Hepatocyte (in vitro differentiated cells): ENCODE results near the gene CCDC148. TPM values are rescaled to one million over a fixed set of nuclear protein-coding genes. Genes with fewer than 3 reads are reported as not detected.

Experiments
- DNase-seq: peaks from one replicate; pipeline ENCODE4 v3.0.0-alpha.2; 2016; ENCODE audit warnings: low spot score
- H2AFZ ChIP-seq: fragments of 200-600 bp; sonication (generic); 2 replicates; pipeline ENCODE4 v1.6.0; 2016; ENCODE audit warnings: antibody characterized with exemption, mild to moderate bottlenecking
- H3K27ac ChIP-seq: fragments of 200-600 bp; sonication (generic); 2 replicates; pipeline ENCODE4 v1.5.1; 2016; ENCODE audit warnings: mild to moderate bottlenecking
- H3K27me3 ChIP-seq: fragments of 200-600 bp; sonication (generic); 2 replicates; pipeline ENCODE4 v1.6.1; 2016
- H3K36me3 ChIP-seq: fragments of 200-600 bp; sonication (generic); replicated peaks from 2 replicates; pipeline ENCODE4 v1.5.1; 2016; ENCODE audit warnings: low read depth; ENCODE audit not compliant: insufficient read depth
- H3K4me1 ChIP-seq: fragments of 200-600 bp; sonication (generic); 2 replicates; pipeline ENCODE4 v1.5.1; 2016; ENCODE audit warnings: mild to moderate bottlenecking, moderate library complexity; ENCODE audit not compliant: insufficient read depth
- H3K4me2 ChIP-seq: fragments of 200-600 bp; sonication (generic); 2 replicates; pipeline ENCODE4 v1.6.0; 2016
- H3K4me3 ChIP-seq: fragments of 200-600 bp; sonication (generic); 2 replicates; pipeline ENCODE4 v1.5.1; 2016; ENCODE audit warnings: mild to moderate bottlenecking
- H3K79me2 ChIP-seq: fragments of 200-600 bp; sonication (generic); 2 replicates; pipeline ENCODE4 v1.6.0; 2017; ENCODE audit warnings: mild to moderate bottlenecking
- H3K9me2 ChIP-seq: fragments of 200-600 bp; sonication (generic); replicated peaks from 2 replicates; pipeline ENCODE4 v1.6.0; 2017; ENCODE audit warnings: mild to moderate bottlenecking; ENCODE audit not compliant: insufficient read depth
- H3K9me3 ChIP-seq: fragments of 200-600 bp; sonication (generic); 2 replicates; pipeline ENCODE4 v1.5.1; 2016; ENCODE audit warnings: low read depth, mild to moderate bottlenecking
- H4K20me1 ChIP-seq: fragments of 200-600 bp; sonication (generic); 2 replicates; pipeline ENCODE4 v1.6.0; 2016; ENCODE audit warnings: mild to moderate bottlenecking; ENCODE audit not compliant: insufficient read depth, poor library complexity, severe bottlenecking
- EZH2 ChIP-seq: fragments of 200-600 bp; sonication (generic); IDR thresholded peaks from 2 replicates; pipeline ENCODE4 v1.6.1; 2016; ENCODE audit warnings: antibody characterized with exemption, mild to moderate bottlenecking, borderline replicate concordance
- EZH2phosphoT487 ChIP-seq: fragments of 200-600 bp; sonication (generic); IDR thresholded peaks from one replicate; pipeline ENCODE4 v1.6.1; 2018; ENCODE audit warnings: antibody characterized with exemption, mild to moderate bottlenecking, low read depth, moderate library complexity; ENCODE audit not compliant: unreplicated experiment, severe bottlenecking
- WGBS: methylation state at CpG from one replicate; pipeline ENCODE4 v1.1.6; 2016; ENCODE audit warnings: low lambda C conversion rate; ENCODE audit errors: missing lambda C conversion rate; 5-methylcytosine and 5-hydroxymethylcytosine counted together
- polyA plus RNA-seq: library from polyadenylated mRNA; unstranded; fragments of >200 nt; fragmentation: Nextera tagmentation; extraction: Ambion mirVana; gene quantifications from 2 replicates; pipeline ENCODE4 v1.2.1, GENCODE V29; 2016
- total RNA-seq: library from RNA; depleted of rRNA; stranded (reverse); fragments of >200 nt; gene quantifications from 2 replicates; pipeline ENCODE4 v1.2.3, GENCODE V29; 2014
- TF ChIP-seq, protein P1 (sequence below): fragments of 200-600 bp; sonication (generic); IDR thresholded peaks from 2 replicates; pipeline ENCODE4 v1.5.1; 2016; ENCODE audit warnings: antibody characterized with exemption, mild to moderate bottlenecking; ENCODE audit not compliant: poor library complexity

Gene CCDC148
- total and polyA plus RNA-seq, 2 experiments from 2014 or later, result 0.62 to 2.2 TPM

DNA sequence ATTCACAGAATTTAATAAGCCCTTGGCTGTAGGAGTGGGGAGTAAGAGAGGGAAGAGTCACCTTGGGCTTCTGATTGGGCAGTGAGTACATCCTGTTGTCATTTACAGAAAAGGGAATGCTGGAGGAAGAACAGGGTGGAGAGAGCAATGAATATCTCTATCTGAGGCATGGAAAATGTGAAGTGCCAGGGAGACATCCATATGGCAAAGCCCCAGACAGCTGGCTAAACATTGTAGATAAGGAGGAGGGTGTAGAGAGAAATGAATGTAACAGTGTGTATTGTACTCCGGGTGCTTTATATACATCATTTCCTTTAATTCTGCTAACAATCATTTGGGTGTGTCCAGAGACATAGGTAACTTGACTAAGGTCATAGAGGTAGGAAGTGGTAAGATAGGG, 251.3 kb downstream of the CCDC148 start:
- TF ChIP-seq, protein P1, sequence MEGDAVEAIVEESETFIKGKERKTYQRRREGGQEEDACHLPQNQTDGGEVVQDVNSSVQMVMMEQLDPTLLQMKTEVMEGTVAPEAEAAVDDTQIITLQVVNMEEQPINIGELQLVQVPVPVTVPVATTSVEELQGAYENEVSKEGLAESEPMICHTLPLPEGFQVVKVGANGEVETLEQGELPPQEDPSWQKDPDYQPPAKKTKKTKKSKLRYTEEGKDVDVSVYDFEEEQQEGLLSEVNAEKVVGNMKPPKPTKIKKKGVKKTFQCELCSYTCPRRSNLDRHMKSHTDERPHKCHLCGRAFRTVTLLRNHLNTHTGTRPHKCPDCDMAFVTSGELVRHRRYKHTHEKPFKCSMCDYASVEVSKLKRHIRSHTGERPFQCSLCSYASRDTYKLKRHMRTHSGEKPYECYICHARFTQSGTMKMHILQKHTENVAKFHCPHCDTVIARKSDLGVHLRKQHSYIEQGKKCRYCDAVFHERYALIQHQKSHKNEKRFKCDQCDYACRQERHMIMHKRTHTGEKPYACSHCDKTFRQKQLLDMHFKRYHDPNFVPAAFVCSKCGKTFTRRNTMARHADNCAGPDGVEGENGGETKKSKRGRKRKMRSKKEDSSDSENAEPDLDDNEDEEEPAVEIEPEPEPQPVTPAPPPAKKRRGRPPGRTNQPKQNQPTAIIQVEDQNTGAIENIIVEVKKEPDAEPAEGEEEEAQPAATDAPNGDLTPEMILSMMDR, result no peak
- TF ChIP-seq EZH2phosphoT487, result no peak
- no peak for TF ChIP-seq EZH2
- Histone ChIP-seq H3K4me2 (no peak overlapping the region), H3K36me3 (no peaks in the 10 kb centered on the region), H4K20me1 (no peaks in the 10 kb centered on the region), H3K9me3 (no peaks in the 10 kb centered on the region), H3K79me2 (no peaks in the 10 kb centered on the region), H2AFZ (no peak overlapping the region), H3K4me1 (peaks cover 10% of the 10 kb centered on the region), H3K9me2 (no peaks in the 10 kb centered on the region), H3K4me3 (no peak overlapping the region), H3K27ac (no peak overlapping the region), H3K27me3 (no peaks in the 10 kb centered on the region)
- DNase-seq, result no peak
- WGBS, result 69% methylated on average over 1 of the region's 1 CpG

DNA sequence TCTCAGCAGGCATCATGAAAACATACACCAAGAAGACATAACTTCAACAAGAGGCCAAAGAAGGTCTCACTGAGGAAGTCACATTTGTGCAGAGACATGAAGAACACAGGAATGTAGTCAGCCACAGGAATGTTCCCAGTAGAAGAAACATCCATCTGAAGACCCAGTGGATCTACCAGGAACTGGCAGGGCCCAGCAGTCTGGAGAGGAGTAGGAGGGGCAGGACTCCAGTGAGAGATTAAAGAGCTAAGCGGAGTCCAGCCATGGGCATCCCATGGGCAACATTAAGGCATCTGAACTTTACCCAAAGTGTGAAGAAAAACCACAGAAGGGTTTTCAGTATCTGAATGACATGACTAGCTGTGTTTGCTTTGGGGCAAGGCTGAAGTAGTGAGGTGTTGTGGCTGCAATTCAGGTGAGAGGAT, 251.8 kb downstream of the CCDC148 start:
- H3K4me3 ChIP-seq, result no peak overlapping the region
- H3K27me3 ChIP-seq, result no peaks in the 10 kb centered on the region
- no peak overlapping the region for H3K4me2 ChIP-seq
- H3K9me2 ChIP-seq, result no peaks in the 10 kb centered on the region
- H3K36me3 ChIP-seq, result no peaks in the 10 kb centered on the region
- no peak for TF ChIP-seq EZH2
- TF ChIP-seq, protein P1, result no peak
- no peak for TF ChIP-seq EZH2phosphoT487
- 86% methylated on average over 1 of the region's 1 CpG for WGBS
- peaks cover 10% of the 10 kb centered on the region for H3K4me1 ChIP-seq
- H2AFZ ChIP-seq, result no peak overlapping the region
- no peak overlapping the region for H3K27ac ChIP-seq
- no peaks in the 10 kb centered on the region for H3K79me2 ChIP-seq
- no peaks in the 10 kb centered on the region for H3K9me3 ChIP-seq
- H4K20me1 ChIP-seq, result no peaks in the 10 kb centered on the region
- DNase-seq, result no peak

DNA sequence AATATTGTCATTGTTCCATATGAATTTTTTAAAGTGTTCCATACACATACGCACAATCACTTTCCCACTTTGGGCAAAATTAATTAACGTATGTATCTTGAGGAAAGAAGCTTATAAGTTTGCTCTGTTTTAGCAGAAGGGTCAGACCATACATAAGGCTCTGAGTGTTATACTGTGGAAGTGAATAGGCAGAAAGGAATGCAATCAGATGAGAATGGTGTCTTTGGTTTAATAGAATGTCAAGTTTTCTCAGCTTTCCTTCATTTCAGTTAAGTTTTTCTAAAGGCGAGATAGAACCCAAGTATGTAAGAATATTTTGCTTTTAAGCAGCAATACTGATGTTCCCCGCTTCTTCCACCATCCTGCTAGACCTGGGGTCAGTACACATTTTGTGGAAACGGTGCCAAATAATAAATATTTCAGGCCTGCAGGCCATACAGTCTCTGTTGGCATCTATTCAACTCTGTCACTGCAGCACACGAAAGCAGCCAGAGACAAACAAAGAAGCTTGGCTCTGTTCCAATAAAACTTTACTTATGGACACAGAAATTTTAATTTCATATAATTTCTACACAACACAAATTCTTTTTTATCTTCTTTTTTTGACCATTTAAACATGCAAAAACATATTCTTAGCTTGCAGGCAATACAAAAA, 254.3 kb downstream of the CCDC148 start:
- H4K20me1 ChIP-seq, result no peaks in the 10 kb centered on the region
- H3K36me3 ChIP-seq, result no peaks in the 10 kb centered on the region
- H3K9me3 ChIP-seq, result no peaks in the 10 kb centered on the region
- H3K27me3 ChIP-seq, result no peaks in the 10 kb centered on the region
- TF ChIP-seq, protein P1, result no peak
- TF ChIP-seq EZH2 (no peak), EZH2phosphoT487 (no peak)
- no peaks in the 10 kb centered on the region for H3K79me2 ChIP-seq
- WGBS, result 69% methylated on average over 6 of the region's 6 CpGs
- no peak overlapping the region for H3K4me3 ChIP-seq
- peak; percentile 21 for DNase-seq
- peak overlapping the region; percentile 22 for H3K4me2 ChIP-seq
- H3K27ac ChIP-seq, result no peak overlapping the region
- no peak overlapping the region for H2AFZ ChIP-seq
- H3K4me1 ChIP-seq, result peaks cover 10% of the 10 kb centered on the region
- H3K9me2 ChIP-seq, result no peaks in the 10 kb centered on the region
